GM19351 (cell line): ENCODE measurements around the gene CMTM6.

Source experiments
- ATAC-seq: cut with Tn5 transposase; IDR thresholded peaks from one replicate; pipeline ENCODE4 v1.9.1; 2021; ENCODE audit warnings: mild to moderate bottlenecking, moderate library complexity; ENCODE audit not compliant: unreplicated experiment

CMTM6 gene

DNA sequence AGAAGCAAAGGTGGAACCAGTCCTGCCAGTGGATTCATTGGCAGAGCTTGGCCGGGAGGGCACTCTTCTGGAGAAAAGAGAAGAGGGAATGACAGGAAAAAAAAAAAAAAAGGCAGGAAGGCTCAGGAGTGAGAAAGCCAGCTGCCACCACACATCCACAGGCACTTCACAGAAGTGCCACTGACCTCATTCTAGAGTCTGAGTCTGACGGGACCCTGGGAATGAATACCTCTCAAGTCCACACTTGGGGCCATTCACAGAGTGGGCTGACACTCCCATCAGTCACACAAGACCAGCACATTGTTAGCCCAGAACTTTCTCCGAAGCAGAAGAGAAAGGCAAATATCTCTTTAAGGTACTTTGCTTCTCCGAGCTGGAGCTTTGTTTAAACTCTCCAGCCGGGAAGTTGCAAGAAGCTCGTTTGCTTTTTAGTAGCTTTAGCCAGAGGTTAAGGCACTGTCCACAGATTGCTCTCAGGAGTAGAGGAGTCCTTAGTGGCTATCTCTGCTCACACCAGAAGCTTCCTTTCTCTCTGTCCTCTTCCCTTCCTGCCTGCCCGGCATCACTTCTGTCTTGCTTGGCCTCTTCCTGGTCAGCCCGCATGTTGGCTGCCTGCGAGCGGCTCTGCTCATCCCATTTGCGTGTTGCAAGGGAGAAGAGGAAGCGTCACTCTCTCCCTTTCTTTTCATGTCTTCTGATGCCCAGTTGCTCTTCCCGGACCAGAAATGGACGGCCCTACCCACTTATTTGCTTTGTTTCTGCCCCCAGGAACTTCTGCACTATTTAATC, 53.8 kb downstream of the CMTM6 start:
- ATAC-seq, result no peak

DNA sequence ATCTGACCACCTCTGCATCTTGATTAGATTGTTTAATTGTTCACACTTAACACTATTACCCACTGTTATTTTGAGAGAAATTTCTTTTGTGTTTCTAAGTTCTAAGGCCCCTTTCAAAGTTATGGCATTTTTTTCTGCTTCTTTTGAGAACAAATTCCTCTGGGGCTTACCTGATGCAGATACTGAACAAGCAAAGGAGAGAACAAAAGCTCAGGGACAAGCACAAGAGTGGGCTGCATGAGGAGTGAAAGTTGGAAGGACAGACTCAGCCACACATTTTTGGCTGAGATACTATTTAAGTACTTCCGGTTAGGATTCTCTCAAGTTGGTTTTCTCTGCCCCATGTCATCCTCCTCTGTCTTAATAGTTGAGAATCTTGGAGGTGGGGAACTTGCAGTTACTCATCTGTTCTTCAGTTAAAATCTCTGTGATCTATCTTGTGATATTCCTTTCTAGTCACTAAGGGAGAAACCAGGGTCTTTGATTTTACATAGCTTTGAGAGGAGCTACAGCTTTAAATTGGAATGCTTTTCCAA, 54.7 kb downstream of the CMTM6 start:
- no peak for ATAC-seq

DNA sequence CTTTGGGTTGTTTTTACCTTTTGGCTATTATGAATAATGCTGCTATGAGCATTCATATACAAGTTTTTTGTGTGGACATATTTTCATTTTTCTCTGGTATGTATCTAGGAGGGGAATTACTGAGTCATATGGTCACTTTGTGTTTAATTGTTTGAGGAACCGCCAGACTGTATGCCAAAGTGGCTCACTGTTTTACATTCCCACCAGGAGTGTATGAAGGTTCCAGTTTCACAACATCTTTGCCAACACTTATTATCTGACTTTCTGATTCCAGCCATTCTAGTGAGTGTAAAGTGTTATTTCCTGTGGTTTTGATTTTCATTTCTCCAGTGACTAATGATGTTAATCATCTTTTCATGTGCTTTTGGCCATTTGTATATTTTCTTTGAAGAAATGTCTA, 59.2 kb downstream of the CMTM6 start:
- ATAC-seq, result no peak

GRCh38 chr3:32442766-32443165, 59.9 kb downstream of the CMTM6 start:
- ATAC-seq, result no peak

DNA sequence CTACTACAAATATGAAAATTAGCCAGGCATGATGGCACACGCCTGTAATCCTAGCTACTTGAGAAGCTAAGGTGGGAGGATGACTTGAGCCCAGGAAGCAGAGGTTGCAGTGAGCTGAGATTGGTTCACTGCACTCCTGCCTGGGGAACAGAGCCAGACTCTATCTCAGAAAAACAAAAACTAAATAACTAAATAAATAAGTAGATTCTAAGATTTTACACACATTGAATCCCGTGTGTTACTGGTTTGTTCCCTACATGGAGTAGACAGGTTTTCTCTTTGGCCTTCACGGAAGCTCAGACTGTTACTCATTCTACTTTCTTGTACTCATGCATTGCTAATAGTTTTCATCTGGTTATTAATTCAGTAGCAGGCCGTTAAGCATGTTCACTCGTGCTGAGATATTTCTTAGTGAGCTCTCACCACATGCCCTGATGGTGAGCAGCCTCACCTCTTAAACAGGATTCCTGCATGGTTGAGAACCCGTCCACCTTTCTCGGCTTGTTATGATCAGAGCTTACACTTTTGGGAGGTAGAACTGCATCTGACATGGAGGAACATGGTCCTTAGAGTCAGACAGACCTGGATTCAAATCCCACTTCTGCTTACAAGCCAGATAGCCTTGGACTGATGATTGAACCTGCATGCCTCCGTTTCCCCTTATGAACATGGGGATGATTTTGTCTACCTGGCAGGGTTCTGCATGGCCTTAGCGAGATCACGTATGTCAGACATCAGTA, 61.9 kb downstream of the CMTM6 start:
- ATAC-seq, result no peak

- ATAC-seq, result peak; percentile 18
Observed at GRCh38 chr3:32439421-32439820, 63.2 kb downstream of the CMTM6 start.

GRCh38 chr3:32438596-32439344, 63.9 kb downstream of the CMTM6 start:
- peak; percentile 87 for ATAC-seq

GRCh38 chr3:32437896-32438295, 64.8 kb downstream of the CMTM6 start:
- ATAC-seq, result no peak

GRCh38 chr3:32436816-32437189, 65.8 kb downstream of the CMTM6 start:
- peak; percentile 29 for ATAC-seq

- ATAC-seq, result no peak
Observed at GRCh38 chr3:32435911-32436815, 66.5 kb downstream of the CMTM6 start.

GRCh38 chr3:32434206-32434605, 68.4 kb downstream of the CMTM6 start:
- ATAC-seq, result no peak

GRCh38 chr3:32432711-32433530, 69.7 kb downstream of the CMTM6 start:
- peak; percentile 36 for ATAC-seq

GRCh38 chr3:32432045-32432710, 70.5 kb downstream of the CMTM6 start:
- no peak for ATAC-seq

- ATAC-seq, result no peak
Observed at GRCh38 chr3:32431481-32431880, 71.2 kb downstream of the CMTM6 start.
